ENCODE data around the gene PKMYT1.
A peak's percentile ranks its signal among the peaks of the same experiment; 100 is the strongest.
"Not testable (repeated sequence)": the region's sequence is repeated elsewhere in the genome, so short reads cannot be mapped to it uniquely, and the experiment has no call there.

Gene PKMYT1

DNA sequence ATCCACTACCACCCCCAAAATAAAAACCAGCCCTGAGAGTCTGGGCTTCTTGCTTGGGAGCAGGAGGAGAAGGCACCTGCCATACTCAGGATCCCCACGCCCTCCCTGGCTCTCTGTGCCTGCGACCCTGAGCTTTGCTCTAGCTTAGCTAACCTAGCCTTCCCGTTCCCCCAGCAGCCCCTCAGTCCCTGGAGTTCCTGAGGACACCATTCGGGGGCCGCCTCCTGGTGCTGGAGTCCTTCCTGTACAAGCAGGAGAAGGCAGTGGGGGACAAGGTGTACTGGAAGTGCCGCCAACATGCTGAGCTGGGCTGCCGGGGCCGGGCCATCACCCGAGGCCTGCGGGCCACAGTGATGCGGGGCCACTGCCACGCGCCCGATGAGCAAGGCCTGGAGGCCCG lies 50.0 kb downstream of the PKMYT1 start:
- Histone ChIP-seq H3K27me3 (ENCODE audit: insufficient read depth, low read length) (no peaks in the 10 kb centered on the region), H3K27ac (ENCODE audit: low read depth, low read length) (no peak overlapping the region), H3K4me1 (ENCODE audit: control insufficient read depth, insufficient read depth, low read length, unreplicated experiment) (no peaks in the 10 kb centered on the region), H3K4me3 (ENCODE audit: low read depth, low read length) (no peak overlapping the region), H3K79me2 (ENCODE audit: control insufficient read depth, insufficient read depth, low read length, unreplicated experiment) (no peaks in the 10 kb centered on the region), H3K36me3 (ENCODE audit: insufficient read depth, low read length) (no peaks in the 10 kb centered on the region), H2AFZ (ENCODE audit: low read length, unreplicated experiment) (no peak overlapping the region)

GRCh38 chr16:2929693-2930092 lies 50.6 kb downstream of the PKMYT1 start:
- Histone ChIP-seq H3K4me3 (ENCODE audit: low read depth, low read length) (no peak overlapping the region), H3K4me1 (ENCODE audit: control insufficient read depth, insufficient read depth, low read length, unreplicated experiment) (no peaks in the 10 kb centered on the region), H3K27me3 (ENCODE audit: insufficient read depth, low read length) (no peaks in the 10 kb centered on the region), H3K36me3 (ENCODE audit: insufficient read depth, low read length) (no peaks in the 10 kb centered on the region), H3K79me2 (ENCODE audit: control insufficient read depth, insufficient read depth, low read length, unreplicated experiment) (no peaks in the 10 kb centered on the region), H3K27ac (ENCODE audit: low read depth, low read length) (no peak overlapping the region), H2AFZ (ENCODE audit: low read length, unreplicated experiment) (no peak overlapping the region)

DNA sequence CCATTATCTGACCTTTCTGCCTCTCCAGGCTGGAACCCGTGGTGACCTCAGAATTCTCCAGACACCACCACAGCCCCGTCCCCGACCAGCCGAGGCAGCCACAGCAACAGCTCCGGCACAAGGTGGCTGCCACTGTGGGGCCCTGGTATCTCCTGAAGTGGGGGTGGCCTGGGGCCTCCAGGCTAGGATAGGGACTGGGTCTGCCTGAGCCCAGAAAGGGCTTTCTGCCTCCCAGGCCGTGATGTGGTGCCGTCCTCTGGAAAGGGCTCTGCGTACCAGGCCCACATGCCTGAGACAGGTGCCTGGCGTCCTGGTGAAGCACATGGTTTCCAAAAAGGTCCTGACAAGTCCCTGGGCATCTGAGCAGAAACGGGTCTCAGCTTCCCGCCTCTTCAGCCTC lies 51.5 kb downstream of the PKMYT1 start:
- Histone ChIP-seq H3K27ac (ENCODE audit: low read depth, low read length) (no peak overlapping the region), H3K4me3 (ENCODE audit: low read depth, low read length) (no peak overlapping the region), H3K4me1 (ENCODE audit: control insufficient read depth, insufficient read depth, low read length, unreplicated experiment) (no peaks in the 10 kb centered on the region), H2AFZ (ENCODE audit: low read length, unreplicated experiment) (no peak overlapping the region), H3K36me3 (ENCODE audit: insufficient read depth, low read length) (no peaks in the 10 kb centered on the region), H3K79me2 (ENCODE audit: control insufficient read depth, insufficient read depth, low read length, unreplicated experiment) (no peaks in the 10 kb centered on the region), H3K27me3 (ENCODE audit: insufficient read depth, low read length) (no peaks in the 10 kb centered on the region)

- H3K4me1 ChIP-seq (ENCODE audit: control insufficient read depth, insufficient read depth, low read length, unreplicated experiment); H2AFZ ChIP-seq (ENCODE audit: low read length, unreplicated experiment); H3K4me3 ChIP-seq (ENCODE audit: low read depth, low read length); H3K27me3 ChIP-seq (ENCODE audit: insufficient read depth, low read length); H3K27ac ChIP-seq (ENCODE audit: low read depth, low read length); H3K79me2 ChIP-seq (ENCODE audit: control insufficient read depth, insufficient read depth, low read length, unreplicated experiment); H3K36me3 ChIP-seq (ENCODE audit: insufficient read depth, low read length): not testable (repeated sequence)
Observed at GRCh38 chr16:2928151-2928550, 52.1 kb downstream of the PKMYT1 start.

DNA sequence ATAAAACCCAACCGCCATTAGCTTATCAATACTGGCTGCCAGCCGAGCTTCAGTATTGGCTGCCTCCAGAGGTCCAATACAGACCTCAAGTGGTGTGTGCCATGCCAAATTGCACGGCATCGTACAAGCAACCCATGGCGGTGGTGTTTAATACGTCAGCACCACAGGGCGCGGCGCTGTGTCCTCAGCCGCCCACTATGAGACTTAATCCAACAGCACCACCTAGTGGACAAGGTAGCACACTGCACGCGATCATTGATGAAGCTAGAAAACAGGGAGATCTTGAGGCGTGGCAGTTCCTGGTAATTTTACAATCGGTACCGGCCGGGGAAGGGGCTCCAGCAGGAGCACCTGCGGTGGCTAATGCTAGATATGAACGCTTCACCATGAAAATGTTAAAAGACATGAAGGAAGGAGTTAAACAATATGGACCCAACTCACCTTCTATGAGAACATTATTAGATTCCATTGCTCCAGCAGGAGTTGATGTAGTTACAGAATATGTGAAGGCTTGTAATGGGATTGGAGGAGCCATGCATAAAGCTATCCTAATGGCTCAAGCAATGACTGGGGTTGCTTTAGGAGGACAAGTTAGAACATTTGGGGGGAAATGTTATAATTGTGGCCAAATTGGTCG lies 53.1 kb downstream of the PKMYT1 start:
- peak overlapping the region; percentile 37 for H3K4me3 ChIP-seq (ENCODE audit: low read depth, low read length)
- H3K27ac ChIP-seq (ENCODE audit: low read depth, low read length), result no peak overlapping the region
- no peaks in the 10 kb centered on the region for H3K4me1 ChIP-seq (ENCODE audit: control insufficient read depth, insufficient read depth, low read length, unreplicated experiment)
- H3K79me2 ChIP-seq (ENCODE audit: control insufficient read depth, insufficient read depth, low read length, unreplicated experiment), result no peaks in the 10 kb centered on the region
- no peaks in the 10 kb centered on the region for H3K36me3 ChIP-seq (ENCODE audit: insufficient read depth, low read length)
- no peaks in the 10 kb centered on the region for H3K27me3 ChIP-seq (ENCODE audit: insufficient read depth, low read length)
- no peak overlapping the region for H2AFZ ChIP-seq (ENCODE audit: low read length, unreplicated experiment)

- no peak overlapping the region for H2AFZ ChIP-seq (ENCODE audit: low read length, unreplicated experiment)
- no peaks in the 10 kb centered on the region for H3K79me2 ChIP-seq (ENCODE audit: control insufficient read depth, insufficient read depth, low read length, unreplicated experiment)
- no peaks in the 10 kb centered on the region for H3K4me1 ChIP-seq (ENCODE audit: control insufficient read depth, insufficient read depth, low read length, unreplicated experiment)
- H3K4me3 ChIP-seq (ENCODE audit: low read depth, low read length), result peak overlapping the region; percentile 37
- no peaks in the 10 kb centered on the region for H3K36me3 ChIP-seq (ENCODE audit: insufficient read depth, low read length)
- H3K27ac ChIP-seq (ENCODE audit: low read depth, low read length), result no peak overlapping the region
- H3K27me3 ChIP-seq (ENCODE audit: insufficient read depth, low read length), result no peaks in the 10 kb centered on the region
Observed at GRCh38 chr16:2926650-2926999, 53.6 kb downstream of the PKMYT1 start.

DNA sequence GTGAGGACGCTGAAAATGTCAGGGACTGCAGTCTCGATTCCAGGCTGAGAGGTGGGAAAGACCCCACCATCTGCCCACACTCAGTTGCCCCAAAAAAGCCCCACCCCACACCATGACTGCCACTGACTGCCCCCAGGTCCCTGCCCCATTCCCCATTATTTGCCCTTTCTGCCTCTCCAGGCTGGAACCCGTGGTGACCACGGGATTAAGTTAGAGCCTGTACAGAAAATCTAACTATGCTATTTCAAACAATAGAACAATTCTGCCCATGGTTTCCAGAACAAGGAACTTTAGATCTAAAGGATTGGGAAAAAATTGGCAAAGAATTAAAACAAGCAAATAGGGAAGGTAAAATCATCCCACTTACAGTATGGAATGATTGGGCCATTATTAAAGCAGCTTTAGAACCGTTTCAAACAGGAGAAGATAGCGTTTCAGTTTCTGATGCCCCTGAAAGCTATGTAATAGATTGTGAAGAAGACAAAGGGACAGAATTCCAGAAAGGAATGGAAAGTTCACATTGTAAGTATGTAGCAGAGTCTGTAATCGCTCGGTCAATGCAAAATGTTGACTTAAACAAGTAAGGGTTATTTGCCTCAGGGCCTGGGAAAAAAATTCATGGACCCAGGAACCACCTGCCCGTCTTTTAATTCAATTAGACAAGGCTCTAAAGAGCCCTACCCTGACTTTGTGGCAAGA lies 54.1 kb downstream of the PKMYT1 start:
- Histone ChIP-seq H3K4me1 (ENCODE audit: control insufficient read depth, insufficient read depth, low read length, unreplicated experiment) (no peaks in the 10 kb centered on the region), H3K4me3 (ENCODE audit: low read depth, low read length) (no peak overlapping the region), H3K79me2 (ENCODE audit: control insufficient read depth, insufficient read depth, low read length, unreplicated experiment) (no peaks in the 10 kb centered on the region), H2AFZ (ENCODE audit: low read length, unreplicated experiment) (no peak overlapping the region), H3K36me3 (ENCODE audit: insufficient read depth, low read length) (no peaks in the 10 kb centered on the region), H3K27me3 (ENCODE audit: insufficient read depth, low read length) (no peaks in the 10 kb centered on the region), H3K27ac (ENCODE audit: low read depth, low read length) (no peak overlapping the region)

- no peaks in the 10 kb centered on the region for H3K79me2 ChIP-seq (ENCODE audit: control insufficient read depth, insufficient read depth, low read length, unreplicated experiment)
- H3K36me3 ChIP-seq (ENCODE audit: insufficient read depth, low read length), result no peaks in the 10 kb centered on the region
- no peak overlapping the region for H3K4me3 ChIP-seq (ENCODE audit: low read depth, low read length)
- H3K27me3 ChIP-seq (ENCODE audit: insufficient read depth, low read length), result no peaks in the 10 kb centered on the region
- H2AFZ ChIP-seq (ENCODE audit: low read length, unreplicated experiment), result no peak overlapping the region
- H3K4me1 ChIP-seq (ENCODE audit: control insufficient read depth, insufficient read depth, low read length, unreplicated experiment), result no peaks in the 10 kb centered on the region
- no peak overlapping the region for H3K27ac ChIP-seq (ENCODE audit: low read depth, low read length)
Observed at GRCh38 chr16:2924901-2925755, 55.1 kb downstream of the PKMYT1 start.

GRCh38 chr16:2923481-2923880 lies 56.8 kb downstream of the PKMYT1 start:
- H3K36me3 ChIP-seq (ENCODE audit: insufficient read depth, low read length), result no peaks in the 10 kb centered on the region
- no peak overlapping the region for H3K4me3 ChIP-seq (ENCODE audit: low read depth, low read length)
- H2AFZ ChIP-seq (ENCODE audit: low read length, unreplicated experiment), result no peak overlapping the region
- H3K4me1 ChIP-seq (ENCODE audit: control insufficient read depth, insufficient read depth, low read length, unreplicated experiment), result no peaks in the 10 kb centered on the region
- no peak overlapping the region for H3K27ac ChIP-seq (ENCODE audit: low read depth, low read length)
- no peaks in the 10 kb centered on the region for H3K79me2 ChIP-seq (ENCODE audit: control insufficient read depth, insufficient read depth, low read length, unreplicated experiment)
- H3K27me3 ChIP-seq (ENCODE audit: insufficient read depth, low read length), result no peaks in the 10 kb centered on the region
